ENCODE data around the gene HIBADH.
"Not testable (repeated sequence)": the region's sequence is repeated elsewhere in the genome, so short reads cannot be mapped to it uniquely, and the experiment has no call there.

The HIBADH gene

GRCh38 chr7:27533652-27534081, 129.0 kb downstream of the HIBADH start:
- DNase-seq, result no peak

DNA sequence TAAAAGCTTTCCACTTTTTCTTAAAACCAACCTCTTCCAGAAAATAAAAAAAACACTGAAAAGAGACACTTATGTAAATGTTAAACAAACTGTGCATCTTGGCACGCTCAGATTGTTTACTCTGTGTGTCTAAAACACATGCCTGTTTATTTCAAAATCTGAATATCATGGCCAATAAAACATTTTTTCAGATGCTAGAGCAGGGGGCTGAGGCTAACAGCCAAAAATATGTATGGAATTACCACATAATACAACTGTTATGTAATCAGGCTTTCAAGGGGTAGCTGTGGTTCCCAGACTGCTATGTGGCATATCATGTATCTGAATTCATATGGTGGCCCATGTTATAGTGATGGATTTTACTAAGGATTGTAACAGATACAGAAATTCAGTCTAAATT, 130.4 kb downstream of the HIBADH start:
- DNase-seq, result no peak

- DNase-seq, result no peak
Observed at GRCh38 chr7:27527348-27527714, 135.4 kb downstream of the HIBADH start.

- DNase-seq, result no peak
Observed at GRCh38 chr7:27526611-27527347, 135.9 kb downstream of the HIBADH start.

GRCh38 chr7:27526131-27526530, 136.6 kb downstream of the HIBADH start:
- DNase-seq, result no peak

- DNase-seq, result no peak
Observed at GRCh38 chr7:27523321-27523720, 139.4 kb downstream of the HIBADH start.

- no peak for DNase-seq
Observed at GRCh38 chr7:27522566-27522965, 140.1 kb downstream of the HIBADH start.

GRCh38 chr7:27520815-27521790, 141.6 kb downstream of the HIBADH start:
- DNase-seq, result no peak

GRCh38 chr7:27519793-27520469, 142.8 kb downstream of the HIBADH start:
- DNase-seq, result no peak

GRCh38 chr7:27518561-27519350, 143.9 kb downstream of the HIBADH start:
- DNase-seq, result no peak

- DNase-seq, result no peak
Observed at GRCh38 chr7:27516421-27516820, 146.3 kb downstream of the HIBADH start.

GRCh38 chr7:27515933-27516332, 146.8 kb downstream of the HIBADH start:
- DNase-seq, result no peak

DNA sequence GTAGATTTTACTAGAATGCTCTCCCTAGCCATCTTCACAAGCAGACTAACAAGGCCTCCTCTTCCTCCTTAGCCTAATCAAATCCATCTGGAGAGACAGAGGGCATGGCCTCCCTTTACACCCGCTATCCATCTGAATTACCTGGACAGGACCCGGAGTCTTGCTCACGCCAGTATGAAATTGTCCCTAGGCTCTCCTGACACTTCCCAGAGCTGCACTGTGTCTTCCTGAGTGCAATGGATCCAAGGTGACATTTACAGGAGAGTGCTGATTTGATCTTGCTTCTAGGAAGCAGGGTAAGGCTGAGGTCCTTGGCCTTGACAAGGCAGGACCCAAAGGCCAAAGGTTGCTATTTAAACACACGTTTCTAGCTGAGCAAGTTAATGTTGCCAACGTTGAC, 147.8 kb downstream of the HIBADH start:
- no peak for DNase-seq

- DNase-seq, result no peak
Observed at GRCh38 chr7:27513885-27514284, 148.8 kb downstream of the HIBADH start.

GRCh38 chr7:27511370-27511769, 151.3 kb downstream of the HIBADH start:
- not testable (repeated sequence) for DNase-seq

DNA sequence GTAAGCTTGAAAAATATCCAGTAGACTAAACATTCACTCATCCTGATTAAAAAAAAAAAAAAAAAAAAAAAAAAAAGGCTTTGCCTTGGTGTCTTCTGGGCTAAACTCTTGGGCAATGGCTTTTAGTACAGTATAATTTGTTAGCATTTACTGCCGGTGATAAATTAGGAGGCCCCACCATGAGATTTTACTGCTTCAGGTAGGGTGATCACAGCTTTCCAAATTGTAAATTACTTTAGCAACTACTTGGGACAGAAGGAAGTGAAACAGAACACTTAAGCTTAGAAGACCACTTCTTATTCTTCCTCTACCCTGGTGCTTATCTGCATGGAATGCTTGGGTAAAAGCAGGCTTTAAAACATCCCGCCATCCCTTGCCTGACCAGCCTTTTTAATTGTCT, 152.1 kb downstream of the HIBADH start:
- DNase-seq, result no peak

DNA sequence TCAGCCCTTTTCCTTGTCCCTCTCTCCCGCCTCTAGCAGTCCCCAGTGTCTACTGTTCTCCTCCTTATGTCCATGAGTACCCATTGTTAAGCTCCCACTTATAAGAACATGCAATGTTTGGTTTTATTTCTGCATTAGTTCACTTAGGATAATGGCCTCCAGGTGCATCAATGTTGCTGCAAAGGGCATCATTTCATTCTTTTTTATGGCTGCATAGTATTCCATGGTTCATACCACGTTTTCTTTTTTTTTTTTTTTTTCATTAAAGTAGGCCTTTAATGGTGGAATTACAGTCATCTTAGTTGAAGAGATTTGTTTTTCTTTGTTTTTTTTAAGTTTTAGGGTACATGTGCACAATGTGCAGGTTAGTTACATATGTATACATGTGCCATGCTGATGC, 160.8 kb downstream of the HIBADH start:
- not testable (repeated sequence) for DNase-seq

DNA sequence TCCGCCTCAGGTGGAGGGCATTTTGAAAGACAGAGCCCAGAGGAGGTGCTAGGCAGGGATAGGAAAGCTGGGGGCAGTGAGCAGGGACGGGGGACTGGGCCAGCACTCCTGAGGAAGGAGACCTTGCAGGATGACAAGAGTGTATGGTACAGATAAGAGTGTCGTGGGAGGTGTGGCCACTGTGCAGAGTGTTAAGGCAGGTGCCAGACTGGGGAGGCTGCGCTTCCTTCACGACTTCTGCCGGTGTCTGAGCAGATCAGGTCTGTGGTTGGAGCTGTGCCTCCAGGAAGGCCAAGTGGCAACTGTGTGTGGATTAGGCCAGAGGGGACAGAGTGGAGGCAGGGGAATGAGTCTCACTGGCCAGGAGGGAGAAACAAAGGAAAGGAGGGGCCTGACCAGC, 161.7 kb downstream of the HIBADH start:
- DNase-seq, result no peak

DNA sequence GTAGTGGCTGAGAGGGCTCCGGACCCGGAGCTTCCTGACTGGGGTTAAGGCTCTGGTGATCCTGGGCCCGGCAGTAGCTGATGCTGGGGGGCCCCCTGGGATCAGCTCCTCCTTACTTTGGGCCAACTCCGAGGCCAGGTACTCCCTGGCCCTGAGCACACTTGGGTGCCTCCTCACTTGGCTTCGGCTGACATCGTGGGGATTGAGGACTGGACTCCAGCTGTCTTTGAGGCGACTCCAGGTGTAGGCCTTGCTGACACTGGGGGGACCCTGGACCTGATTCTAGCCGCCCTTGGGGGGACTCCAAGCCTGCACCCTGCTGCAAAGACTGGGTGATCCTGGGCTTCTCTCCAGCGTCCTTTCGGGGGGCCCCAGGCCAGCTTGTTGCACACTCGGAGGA, 170.5 kb downstream of the HIBADH start:
- no peak for DNase-seq

- no peak for DNase-seq
Observed at GRCh38 chr7:27491534-27491933, 171.1 kb downstream of the HIBADH start.

GRCh38 chr7:27487509-27487908, 175.2 kb downstream of the HIBADH start:
- DNase-seq, result no peak

- DNase-seq, result no peak
Observed at GRCh38 chr7:27484451-27484850, 178.2 kb downstream of the HIBADH start.

DNA sequence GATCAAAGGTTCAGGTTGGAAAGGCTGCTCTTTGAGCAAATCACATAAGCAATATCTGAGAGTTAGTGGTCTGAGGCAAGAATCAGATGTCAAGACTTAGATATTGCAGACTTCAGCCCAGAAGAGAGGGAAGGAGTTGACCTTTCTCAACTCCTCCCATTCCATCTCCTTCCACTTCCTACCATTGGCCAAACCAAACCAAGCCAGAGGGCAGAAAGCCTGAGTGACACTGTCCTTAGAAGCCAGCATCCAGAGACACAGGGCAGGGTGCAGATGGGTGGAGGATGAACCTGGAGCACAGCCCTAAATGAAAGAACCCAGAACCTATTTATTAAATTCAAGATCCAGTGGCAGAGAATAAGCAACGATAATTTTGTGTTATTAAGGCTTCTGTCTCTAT, 180.5 kb downstream of the HIBADH start:
- no peak for DNase-seq
